Tibial nerve (tissue), 3 donors: ENCODE results near the gene FBXO15.

Experiments
- POLR2A ChIP-seq, 2 donors: fragments of 450-650 bp; IDR thresholded peaks; one replicate each; pipeline ENCODE4 v1.6.1; 2017; ENCODE audit warnings: antibody characterized with exemption in 2 of 2, mild to moderate bottlenecking in 2 of 2, moderate library complexity in 2 of 2
- TF ChIP-seq, protein P1 (sequence below), 5 experiments: fragments of 200-600 bp in 3 of 5; fragments of 450-650 bp in 2 of 5; sonication (generic) in 3 of 5; IDR thresholded peaks; one replicate each; pipeline ENCODE4 v1.5.1; 2016 to 2019; ENCODE audit warnings: antibody characterized with exemption in 5 of 5, mild to moderate bottlenecking in 3 of 5, moderate library complexity in 2 of 5

DNA sequence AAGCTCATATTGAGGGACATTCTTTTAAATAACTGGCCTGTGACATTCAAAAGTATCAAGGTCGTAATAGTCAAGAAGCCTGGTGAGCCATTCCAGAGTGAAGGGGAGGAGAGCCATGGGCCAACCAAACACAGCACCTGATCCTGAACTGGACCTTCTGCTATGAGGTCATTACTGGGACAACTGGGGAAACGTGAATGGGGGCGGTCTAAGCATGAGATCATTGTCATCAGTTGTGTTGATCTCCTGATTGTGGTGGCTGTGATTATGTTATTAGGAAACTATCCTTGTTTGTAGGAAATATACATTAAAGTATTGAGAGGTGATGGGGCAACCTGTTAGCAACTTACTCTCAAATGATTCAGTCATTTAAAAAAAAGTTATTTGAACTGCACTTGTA, 79.3 kb downstream of the FBXO15 start:
- TF ChIP-seq, protein P1, sequence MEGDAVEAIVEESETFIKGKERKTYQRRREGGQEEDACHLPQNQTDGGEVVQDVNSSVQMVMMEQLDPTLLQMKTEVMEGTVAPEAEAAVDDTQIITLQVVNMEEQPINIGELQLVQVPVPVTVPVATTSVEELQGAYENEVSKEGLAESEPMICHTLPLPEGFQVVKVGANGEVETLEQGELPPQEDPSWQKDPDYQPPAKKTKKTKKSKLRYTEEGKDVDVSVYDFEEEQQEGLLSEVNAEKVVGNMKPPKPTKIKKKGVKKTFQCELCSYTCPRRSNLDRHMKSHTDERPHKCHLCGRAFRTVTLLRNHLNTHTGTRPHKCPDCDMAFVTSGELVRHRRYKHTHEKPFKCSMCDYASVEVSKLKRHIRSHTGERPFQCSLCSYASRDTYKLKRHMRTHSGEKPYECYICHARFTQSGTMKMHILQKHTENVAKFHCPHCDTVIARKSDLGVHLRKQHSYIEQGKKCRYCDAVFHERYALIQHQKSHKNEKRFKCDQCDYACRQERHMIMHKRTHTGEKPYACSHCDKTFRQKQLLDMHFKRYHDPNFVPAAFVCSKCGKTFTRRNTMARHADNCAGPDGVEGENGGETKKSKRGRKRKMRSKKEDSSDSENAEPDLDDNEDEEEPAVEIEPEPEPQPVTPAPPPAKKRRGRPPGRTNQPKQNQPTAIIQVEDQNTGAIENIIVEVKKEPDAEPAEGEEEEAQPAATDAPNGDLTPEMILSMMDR (IDR thresholded peaks at IDR 0.05) = no peak
- no peak for TF ChIP-seq POLR2A (IDR thresholded peaks at IDR 0.05)
